Ovary (tissue), 3 donors: ENCODE data around the gene LPCAT2.

Source experiments
- CTCF ChIP-seq, 3 donors: fragments of 450-650 bp in 2 of 3; fragments of 200-600 bp in 1 of 3; IDR thresholded peaks; one replicate each; pipeline versions ENCODE4 v1.5.1 to v1.8.0; 2016 to 2022; ENCODE audit warnings: antibody characterized with exemption in 3 of 3, mild to moderate bottlenecking in 1 of 3
- EP300 ChIP-seq: sonication (generic); formaldehyde crosslinking; IDR thresholded peaks from one replicate; pipeline ENCODE4 v1.6.1; 2017; ENCODE audit warnings: antibody characterized with exemption
- POLR2A ChIP-seq: fragments of 450-650 bp; IDR thresholded peaks from one replicate; pipeline ENCODE4 v1.6.1; 2017; ENCODE audit warnings: antibody characterized with exemption, mild to moderate bottlenecking, moderate library complexity
- donor health status: DM: no; HTN: no; CAD: no.

DNA sequence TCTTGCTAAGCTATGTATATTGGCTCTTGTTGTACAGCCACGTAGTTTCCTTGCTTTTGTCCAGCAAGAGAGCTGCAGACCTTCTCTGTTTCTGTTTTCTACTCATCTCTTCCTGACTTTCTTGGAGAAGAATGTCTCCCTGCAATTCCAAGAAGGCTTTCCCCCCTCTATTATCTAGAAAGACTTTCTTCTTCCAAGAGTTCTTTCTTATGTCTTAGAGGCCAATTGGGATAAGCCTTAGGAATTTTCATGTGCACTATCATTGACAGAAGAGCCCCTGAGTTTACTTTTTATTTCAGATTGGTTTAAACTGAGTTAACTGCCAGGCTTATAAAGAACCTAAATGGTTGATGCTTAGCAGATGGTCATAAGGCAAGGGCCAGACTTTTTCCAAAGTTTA, 66.6 kb downstream of the LPCAT2 start:
- no peak for TF ChIP-seq POLR2A
- TF ChIP-seq CTCF (IDR thresholded peaks at IDR 0.05), result no peak
- TF ChIP-seq EP300, result no peak
